ENCODE results near the gene AMPD2. TPM values are rescaled to one million over a fixed set of nuclear protein-coding genes. Genes with fewer than 3 reads are reported as not detected.

Gene AMPD2
- polyA plus RNA-seq, 1 donor (not counting 4 experiments of a cell fraction or from before 2014, with no cell fraction given) = 17.6 TPM

DNA sequence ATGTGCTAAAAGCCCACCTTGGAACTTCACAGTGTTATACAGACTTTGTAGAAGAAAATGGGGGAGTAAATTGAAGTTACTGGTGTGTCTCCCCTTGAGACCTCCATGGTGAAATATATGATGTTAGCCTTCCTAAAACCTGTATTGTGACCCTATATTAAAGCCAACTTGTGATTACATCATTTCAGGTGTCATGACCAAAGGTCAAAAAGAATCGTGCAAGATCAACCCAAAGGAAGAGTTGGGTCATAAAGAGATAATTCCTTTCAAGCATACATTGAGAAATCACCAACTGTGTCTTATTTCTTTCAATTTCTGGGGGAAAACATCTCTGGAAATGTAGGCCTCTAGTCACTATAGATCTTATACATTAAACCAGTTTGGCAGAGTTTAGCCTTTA lies 34.9 kb upstream of the AMPD2 start:
- dilution Hi-C loops (cut with MboI; ENCODE audit: extremely low pct_ligation_motif_present, low sequenced_read_pairs) = no loop called here
- H3K9ac ChIP-seq (ENCODE audit: control insufficient read depth, extremely low read depth, insufficient read depth, low read length) = no peak overlapping the region
- peaks cover 21 to 34% of the 10 kb centered on the region in 2 experiments for H3K36me3 ChIP-seq (ENCODE audit: control insufficient read depth in 2 of 2, extremely low read depth in 1 of 2, insufficient read depth in 2 of 2, low read length in 2 of 2)
- no peaks in the 10 kb centered on the region for H4K20me1 ChIP-seq (ENCODE audit: control insufficient read depth, extremely low read depth, insufficient read depth, low read length)
- TF ChIP-seq, protein P1, sequence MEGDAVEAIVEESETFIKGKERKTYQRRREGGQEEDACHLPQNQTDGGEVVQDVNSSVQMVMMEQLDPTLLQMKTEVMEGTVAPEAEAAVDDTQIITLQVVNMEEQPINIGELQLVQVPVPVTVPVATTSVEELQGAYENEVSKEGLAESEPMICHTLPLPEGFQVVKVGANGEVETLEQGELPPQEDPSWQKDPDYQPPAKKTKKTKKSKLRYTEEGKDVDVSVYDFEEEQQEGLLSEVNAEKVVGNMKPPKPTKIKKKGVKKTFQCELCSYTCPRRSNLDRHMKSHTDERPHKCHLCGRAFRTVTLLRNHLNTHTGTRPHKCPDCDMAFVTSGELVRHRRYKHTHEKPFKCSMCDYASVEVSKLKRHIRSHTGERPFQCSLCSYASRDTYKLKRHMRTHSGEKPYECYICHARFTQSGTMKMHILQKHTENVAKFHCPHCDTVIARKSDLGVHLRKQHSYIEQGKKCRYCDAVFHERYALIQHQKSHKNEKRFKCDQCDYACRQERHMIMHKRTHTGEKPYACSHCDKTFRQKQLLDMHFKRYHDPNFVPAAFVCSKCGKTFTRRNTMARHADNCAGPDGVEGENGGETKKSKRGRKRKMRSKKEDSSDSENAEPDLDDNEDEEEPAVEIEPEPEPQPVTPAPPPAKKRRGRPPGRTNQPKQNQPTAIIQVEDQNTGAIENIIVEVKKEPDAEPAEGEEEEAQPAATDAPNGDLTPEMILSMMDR (optimal IDR thresholded peaks at IDR 0.05 in 1 of 3, IDR thresholded peaks at IDR 0.05 in 1 of 3, conservative IDR thresholded peaks at IDR 0.05 in 1 of 3; ENCODE audit: extremely low read depth in 1 of 3, insufficient read depth in 2 of 3, low read length in 3 of 3) = no peak
- no peak for TF ChIP-seq EZH2 (IDR thresholded peaks at IDR 0.05; ENCODE audit: low read length)
- peaks cover 3% of the 10 kb centered on the region for H3K79me2 ChIP-seq (ENCODE audit: control insufficient read depth, insufficient read depth, low read length)
- no peaks in the 10 kb centered on the region for H3K9me3 ChIP-seq (ENCODE audit: control insufficient read depth, low read depth, low read length)
- no peak overlapping the region for H3K4me2 ChIP-seq (ENCODE audit: control insufficient read depth, extremely low read depth, insufficient read depth, low read depth, low read length)
- H2AFZ ChIP-seq (ENCODE audit: control insufficient read depth, low read length) = no peak overlapping the region
- H3K9me1 ChIP-seq (ENCODE audit: control insufficient read depth, extremely low read depth, insufficient read depth, low read length) = no peaks in the 10 kb centered on the region
- H3K27me3 ChIP-seq (ENCODE audit: control insufficient read depth, extremely low read depth, insufficient read depth, low read length) = no peaks in the 10 kb centered on the region
- H3K4me3 ChIP-seq (ENCODE audit: control insufficient read depth in 2 of 3, extremely low read depth in 1 of 3, insufficient read depth in 2 of 3, low read depth in 1 of 3, low read length in 3 of 3) = no peak overlapping the region
- H3K27ac ChIP-seq (ENCODE audit: control insufficient read depth, insufficient read depth, low read length) = no peak overlapping the region
- DNase-seq (ENCODE audit: low read depth, low spot score) (no peak), FAIRE-seq (no peak)
- no peaks in the 10 kb centered on the region for H3K4me1 ChIP-seq (ENCODE audit: control insufficient read depth, extremely low read depth, insufficient read depth, low read length)

DNA sequence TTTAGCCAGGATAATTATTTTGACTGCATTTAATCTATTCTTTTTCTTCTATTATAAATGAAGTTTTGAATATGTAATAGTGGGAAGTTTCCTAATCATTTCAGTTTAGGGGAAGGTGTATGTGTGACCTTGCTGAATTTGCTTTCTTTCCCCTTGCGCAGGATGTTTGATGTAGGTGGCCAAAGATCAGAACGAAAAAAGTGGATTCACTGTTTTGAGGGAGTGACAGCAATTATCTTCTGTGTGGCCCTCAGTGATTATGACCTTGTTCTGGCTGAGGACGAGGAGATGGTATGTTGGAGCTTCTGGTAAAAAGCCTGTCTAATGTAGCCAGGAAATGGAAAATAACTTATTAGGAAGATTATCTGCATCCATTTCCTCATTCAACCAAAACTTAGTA lies 33.6 kb upstream of the AMPD2 start:
- H3K4me3 ChIP-seq (ENCODE audit: control insufficient read depth in 2 of 3, extremely low read depth in 1 of 3, insufficient read depth in 2 of 3, low read depth in 1 of 3, low read length in 3 of 3) = no peak overlapping the region
- H3K27me3 ChIP-seq (ENCODE audit: control insufficient read depth, extremely low read depth, insufficient read depth, low read length) = no peaks in the 10 kb centered on the region
- H3K27ac ChIP-seq (ENCODE audit: control insufficient read depth, insufficient read depth, low read length) = no peak overlapping the region
- no peak overlapping the region for H3K4me2 ChIP-seq (ENCODE audit: control insufficient read depth, extremely low read depth, insufficient read depth, low read depth, low read length)
- TF ChIP-seq, protein P1 (optimal IDR thresholded peaks at IDR 0.05 in 1 of 3, IDR thresholded peaks at IDR 0.05 in 1 of 3, conservative IDR thresholded peaks at IDR 0.05 in 1 of 3; ENCODE audit: extremely low read depth in 1 of 3, insufficient read depth in 2 of 3, low read length in 3 of 3) = no peak
- TF ChIP-seq EZH2 (IDR thresholded peaks at IDR 0.05; ENCODE audit: low read length) = no peak
- no peaks in the 10 kb centered on the region for H4K20me1 ChIP-seq (ENCODE audit: control insufficient read depth, extremely low read depth, insufficient read depth, low read length)
- H3K9ac ChIP-seq (ENCODE audit: control insufficient read depth, extremely low read depth, insufficient read depth, low read length) = no peak overlapping the region
- peaks cover 3% of the 10 kb centered on the region for H3K79me2 ChIP-seq (ENCODE audit: control insufficient read depth, insufficient read depth, low read length)
- no peaks in the 10 kb centered on the region for H3K9me1 ChIP-seq (ENCODE audit: control insufficient read depth, extremely low read depth, insufficient read depth, low read length)
- H3K4me1 ChIP-seq (ENCODE audit: control insufficient read depth, extremely low read depth, insufficient read depth, low read length) = no peaks in the 10 kb centered on the region
- no peak for FAIRE-seq
- H3K9me3 ChIP-seq (ENCODE audit: control insufficient read depth, low read depth, low read length) = no peaks in the 10 kb centered on the region
- dilution Hi-C loops (cut with MboI; ENCODE audit: extremely low pct_ligation_motif_present, low sequenced_read_pairs) = no loop called here
- DNase-seq (ENCODE audit: low read depth, low spot score) = no peak
- H3K36me3 ChIP-seq (ENCODE audit: control insufficient read depth in 2 of 2, extremely low read depth in 1 of 2, insufficient read depth in 2 of 2, low read length in 2 of 2) = peaks cover 20 to 34% of the 10 kb centered on the region in 2 experiments
- no peak overlapping the region for H2AFZ ChIP-seq (ENCODE audit: control insufficient read depth, low read length)
